GM23338 (cell line): ENCODE data around the gene CDHR3.

Experiments
- EZH2 ChIP-seq: fragments of 200-600 bp; sonication (generic); IDR thresholded peaks from one replicate; pipeline ENCODE4 v1.8.0; 2017; ENCODE audit warnings: antibody characterized with exemption, mild to moderate bottlenecking, low read depth; ENCODE audit not compliant: unreplicated experiment
- NANOG ChIP-seq: IDR thresholded peaks from 2 replicates; pipeline ENCODE4 v1.6.1; 2016; ENCODE audit warnings: antibody characterized with exemption, borderline replicate concordance
- TF ChIP-seq, protein P1 (sequence below), 2 experiments: fragments of 200-600 bp in 1 of 2; sonication (generic) in 1 of 2; conservative IDR thresholded peaks; 2 replicates each; pipeline versions ENCODE4 v1.5.1 to v1.6.1; 2016 to 2017; ENCODE audit warnings: antibody characterized with exemption in 2 of 2, low read depth in 2 of 2, mild to moderate bottlenecking in 2 of 2, moderate library complexity in 1 of 2
- TF ChIP-seq, protein P2 (sequence below): IDR thresholded peaks from one replicate; pipeline ENCODE4 v1.6.1; 2018; ENCODE audit warnings: antibody characterized with exemption; ENCODE audit not compliant: unreplicated experiment

DNA sequence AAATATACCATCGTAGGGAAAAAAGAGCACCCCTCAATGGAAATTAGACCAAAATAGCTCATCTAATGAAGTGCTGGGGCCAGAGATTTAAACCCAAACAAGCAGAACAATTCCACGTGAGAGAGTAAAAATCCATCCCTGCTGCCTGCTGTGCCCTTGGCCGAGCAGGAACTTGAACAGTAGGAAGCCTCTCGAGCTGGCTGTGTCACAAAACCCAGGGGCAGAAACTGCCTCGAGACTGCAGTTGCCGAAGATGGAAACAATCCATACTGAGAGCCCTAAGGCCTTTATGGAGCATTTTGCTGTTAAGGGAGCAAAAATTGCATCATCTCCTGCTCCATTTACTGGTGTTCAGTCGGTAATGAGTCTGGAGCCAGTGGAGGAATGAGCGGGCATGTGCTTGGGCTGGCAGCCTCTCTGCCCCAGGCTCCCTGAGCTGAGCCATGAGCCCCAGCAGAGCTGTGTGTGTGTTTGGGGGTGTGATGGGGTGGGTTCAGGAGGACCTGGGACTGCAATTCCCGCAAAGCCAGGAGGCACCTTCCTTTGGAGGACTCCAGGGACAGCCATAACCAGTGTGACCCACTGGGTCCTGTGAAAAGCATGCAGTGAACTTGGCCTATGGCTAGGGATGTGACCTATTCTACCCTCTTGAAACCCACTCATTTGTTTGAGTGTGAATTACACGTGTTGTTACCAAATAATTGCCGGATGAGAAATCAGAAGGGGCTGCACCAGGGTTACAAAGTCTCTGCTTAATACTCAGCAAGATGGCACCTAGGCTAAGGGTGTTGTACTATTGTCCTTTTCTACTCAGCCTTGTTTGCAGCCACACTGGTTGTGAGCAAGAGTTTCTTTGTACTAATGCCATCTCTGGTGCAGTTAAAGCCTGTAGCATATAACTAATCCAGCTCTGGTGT is 58.3 kb downstream of the CDHR3 start:
- TF ChIP-seq, protein P1, sequence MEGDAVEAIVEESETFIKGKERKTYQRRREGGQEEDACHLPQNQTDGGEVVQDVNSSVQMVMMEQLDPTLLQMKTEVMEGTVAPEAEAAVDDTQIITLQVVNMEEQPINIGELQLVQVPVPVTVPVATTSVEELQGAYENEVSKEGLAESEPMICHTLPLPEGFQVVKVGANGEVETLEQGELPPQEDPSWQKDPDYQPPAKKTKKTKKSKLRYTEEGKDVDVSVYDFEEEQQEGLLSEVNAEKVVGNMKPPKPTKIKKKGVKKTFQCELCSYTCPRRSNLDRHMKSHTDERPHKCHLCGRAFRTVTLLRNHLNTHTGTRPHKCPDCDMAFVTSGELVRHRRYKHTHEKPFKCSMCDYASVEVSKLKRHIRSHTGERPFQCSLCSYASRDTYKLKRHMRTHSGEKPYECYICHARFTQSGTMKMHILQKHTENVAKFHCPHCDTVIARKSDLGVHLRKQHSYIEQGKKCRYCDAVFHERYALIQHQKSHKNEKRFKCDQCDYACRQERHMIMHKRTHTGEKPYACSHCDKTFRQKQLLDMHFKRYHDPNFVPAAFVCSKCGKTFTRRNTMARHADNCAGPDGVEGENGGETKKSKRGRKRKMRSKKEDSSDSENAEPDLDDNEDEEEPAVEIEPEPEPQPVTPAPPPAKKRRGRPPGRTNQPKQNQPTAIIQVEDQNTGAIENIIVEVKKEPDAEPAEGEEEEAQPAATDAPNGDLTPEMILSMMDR (conservative IDR thresholded peaks at IDR 0.05; ENCODE audit: low read depth in 2 of 2), result no peak
- TF ChIP-seq EZH2 (no peak), NANOG (no peak)
- TF ChIP-seq, protein P2, sequence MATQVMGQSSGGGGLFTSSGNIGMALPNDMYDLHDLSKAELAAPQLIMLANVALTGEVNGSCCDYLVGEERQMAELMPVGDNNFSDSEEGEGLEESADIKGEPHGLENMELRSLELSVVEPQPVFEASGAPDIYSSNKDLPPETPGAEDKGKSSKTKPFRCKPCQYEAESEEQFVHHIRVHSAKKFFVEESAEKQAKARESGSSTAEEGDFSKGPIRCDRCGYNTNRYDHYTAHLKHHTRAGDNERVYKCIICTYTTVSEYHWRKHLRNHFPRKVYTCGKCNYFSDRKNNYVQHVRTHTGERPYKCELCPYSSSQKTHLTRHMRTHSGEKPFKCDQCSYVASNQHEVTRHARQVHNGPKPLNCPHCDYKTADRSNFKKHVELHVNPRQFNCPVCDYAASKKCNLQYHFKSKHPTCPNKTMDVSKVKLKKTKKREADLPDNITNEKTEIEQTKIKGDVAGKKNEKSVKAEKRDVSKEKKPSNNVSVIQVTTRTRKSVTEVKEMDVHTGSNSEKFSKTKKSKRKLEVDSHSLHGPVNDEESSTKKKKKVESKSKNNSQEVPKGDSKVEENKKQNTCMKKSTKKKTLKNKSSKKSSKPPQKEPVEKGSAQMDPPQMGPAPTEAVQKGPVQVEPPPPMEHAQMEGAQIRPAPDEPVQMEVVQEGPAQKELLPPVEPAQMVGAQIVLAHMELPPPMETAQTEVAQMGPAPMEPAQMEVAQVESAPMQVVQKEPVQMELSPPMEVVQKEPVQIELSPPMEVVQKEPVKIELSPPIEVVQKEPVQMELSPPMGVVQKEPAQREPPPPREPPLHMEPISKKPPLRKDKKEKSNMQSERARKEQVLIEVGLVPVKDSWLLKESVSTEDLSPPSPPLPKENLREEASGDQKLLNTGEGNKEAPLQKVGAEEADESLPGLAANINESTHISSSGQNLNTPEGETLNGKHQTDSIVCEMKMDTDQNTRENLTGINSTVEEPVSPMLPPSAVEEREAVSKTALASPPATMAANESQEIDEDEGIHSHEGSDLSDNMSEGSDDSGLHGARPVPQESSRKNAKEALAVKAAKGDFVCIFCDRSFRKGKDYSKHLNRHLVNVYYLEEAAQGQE, result no peak
